RWPE1 (cell line): Measurements from ENCODE around the gene TRIB2.

Experiments used
- CTCF ChIA-PET: fragments of 350-600 bp; sonication (Branson Sonifier 250); formaldehyde crosslinking; extraction: SDS; loops from one replicate; lab custom pipeline; 2021; lab: Yijun Ruan, JAX
- POLR2A ChIA-PET: fragments of 400-600 bp; formaldehyde crosslinking; extraction: SDS; loops from one replicate; lab custom pipeline; 2020; ENCODE audit warnings: antibody characterized with exemption; ENCODE audit not compliant: low non-redundant PET; lab: Yijun Ruan, JAX
- DNase-seq: peaks from one replicate; pipeline ENCODE4 v3.0.0; 2012; ENCODE audit warnings: low spot score
- H3K27ac ChIP-seq: fragments of 450-650 bp; 2 replicates; pipeline ENCODE4 v1.5.1; 2017
- CTCF ChIP-seq: fragments of 450-650 bp; conservative IDR thresholded peaks from 2 replicates; pipeline ENCODE4 v1.5.1; 2017; ENCODE audit warnings: low read depth, mild to moderate bottlenecking

TRIB2 gene

GRCh38 chr2:12774395-12774727, 57.6 kb downstream of the TRIB2 start:
- no peak for TF ChIP-seq CTCF
- no peak for DNase-seq
- CTCF ChIA-PET, result no interaction called here
- POLR2A ChIA-PET, result no interaction called here
- no peak overlapping the region for H3K27ac ChIP-seq

GRCh38 chr2:12776521-12776961, 59.8 kb downstream of the TRIB2 start:
- ChIA-PET CTCF (interaction anchor here (0.5 kb wide), 1 partner anchor 990 kb away, joined by 4 read pairs; no protein-coding TSS in a partner anchor), POLR2A (no interaction called here)
- TF ChIP-seq CTCF, result no peak

DNA sequence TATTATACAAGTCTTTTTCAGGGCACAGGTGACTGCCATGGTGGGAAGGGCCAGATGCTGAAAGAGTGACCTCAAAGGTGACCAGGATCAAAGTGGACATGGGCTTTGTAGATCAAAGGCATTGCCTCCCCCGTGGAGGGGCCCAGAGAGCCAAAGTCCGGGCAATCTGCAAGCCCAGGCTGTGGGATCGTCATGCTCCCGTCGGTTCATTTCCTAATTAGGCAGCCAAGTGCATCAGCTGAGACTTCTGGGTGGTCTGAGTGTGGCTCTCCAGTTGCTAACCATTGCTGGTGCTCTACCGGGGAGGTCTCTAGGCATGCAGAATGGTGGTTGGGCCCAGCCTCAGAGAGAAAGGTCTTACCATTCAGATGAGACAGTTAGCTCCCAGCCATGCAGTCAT, 61.6 kb downstream of the TRIB2 start:
- ChIA-PET POLR2A (no interaction called here), CTCF (interaction anchor here (0.6 kb wide), 1 partner anchor 9 kb away, joined by 3 read pairs; no protein-coding TSS in a partner anchor)
- H3K27ac ChIP-seq, result no peak overlapping the region
- DNase-seq, result no peak
- no peak for TF ChIP-seq CTCF

More at GRCh38 chr2:12776521-12776961, 59.8 kb downstream of the TRIB2 start:
- no peak overlapping the region for H3K27ac ChIP-seq
- DNase-seq, result no peak

DNA sequence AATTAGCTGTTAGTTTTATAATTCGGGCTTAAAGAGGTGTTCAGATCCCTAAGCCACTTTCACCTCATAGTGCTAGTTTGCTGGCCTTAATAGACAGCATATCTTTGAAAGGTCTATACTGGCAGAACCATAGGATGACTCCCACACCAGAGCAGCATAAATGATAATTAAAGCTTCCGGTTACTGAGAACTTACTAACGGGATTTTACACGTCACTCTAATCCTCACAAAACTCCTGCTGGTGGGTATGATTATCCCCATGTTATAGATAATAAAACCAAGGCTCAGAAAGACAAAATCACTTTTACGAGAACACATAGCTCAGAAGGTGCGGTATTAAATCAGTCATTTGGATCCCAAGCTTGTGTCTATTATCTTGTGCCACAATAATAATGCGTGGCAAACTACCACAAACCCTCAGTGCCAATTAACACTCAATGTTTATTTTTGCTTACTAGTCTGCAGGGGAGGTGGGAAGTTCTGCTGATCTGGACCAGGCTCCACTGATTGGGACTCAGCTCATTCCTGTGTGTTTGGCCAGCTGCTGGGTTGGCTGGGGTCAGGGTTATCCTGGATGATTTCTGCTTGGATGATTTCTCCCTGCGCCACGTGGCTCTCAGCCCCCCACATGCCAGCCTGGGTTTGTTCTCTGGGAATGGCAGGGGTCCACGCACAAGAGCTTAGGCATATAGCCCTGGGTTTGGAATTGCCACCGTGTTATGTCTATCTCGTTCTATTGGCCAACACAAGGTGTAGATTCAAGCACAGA, 62.3 kb downstream of the TRIB2 start:
- CTCF ChIA-PET, result no interaction called here
- TF ChIP-seq CTCF, result no peak
- POLR2A ChIA-PET, result no interaction called here
- DNase-seq, result no peak
- no peak overlapping the region for H3K27ac ChIP-seq

DNA sequence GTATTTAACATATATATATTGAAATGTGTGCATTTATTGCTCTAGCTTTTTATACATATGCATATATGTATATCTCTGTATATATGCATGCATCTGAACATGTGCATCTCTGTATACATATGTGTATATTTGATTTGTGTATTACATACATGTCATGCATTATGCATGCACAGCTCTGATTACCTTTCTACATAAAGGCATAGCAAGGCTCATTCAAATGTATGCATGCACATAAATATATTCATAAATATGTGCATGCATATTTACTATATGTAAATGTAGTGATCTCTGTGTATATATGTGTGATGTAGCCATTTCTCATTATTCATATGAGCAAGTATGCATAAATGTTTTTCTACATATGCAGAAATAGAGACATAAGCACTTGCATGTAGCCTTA, 64.6 kb downstream of the TRIB2 start:
- no peak overlapping the region for H3K27ac ChIP-seq
- TF ChIP-seq CTCF, result no peak
- ChIA-PET CTCF (no interaction called here), POLR2A (no interaction called here)
- no peak for DNase-seq

GRCh38 chr2:12787891-12788801, 71.4 kb downstream of the TRIB2 start:
- ChIA-PET CTCF (interaction anchor here (0.6 kb wide), 1 partner anchor 64 kb away, joined by 3 read pairs; no protein-coding TSS in a partner anchor), POLR2A (no interaction called here)
- no peak overlapping the region for H3K27ac ChIP-seq
- DNase-seq, result peak; percentile 25
- TF ChIP-seq CTCF, result no peak
